ENCODE results near the gene EHBP1.

The EHBP1 gene

GRCh38 chr2:62797107-62797506 lies 91.6 kb downstream of the EHBP1 start:
- H3K79me2 ChIP-seq (ENCODE audit: insufficient read depth, low read length) = no peaks in the 10 kb centered on the region
- H3K4me1 ChIP-seq (ENCODE audit: insufficient read depth, low read length, severe bottlenecking) = peaks cover 7% of the 10 kb centered on the region

GRCh38 chr2:62800618-62801017 lies 95.1 kb downstream of the EHBP1 start:
- Histone ChIP-seq H3K36me3 (ENCODE audit: insufficient read depth, low read length) (no peaks in the 10 kb centered on the region), H3K9ac (ENCODE audit: low read length) (no peak overlapping the region), H3K27ac (ENCODE audit: low read depth, low read length, poor library complexity, severe bottlenecking) (no peak overlapping the region), H3K27me3 (ENCODE audit: insufficient read depth, low read length) (no peaks in the 10 kb centered on the region), H2AFZ (ENCODE audit: low read length) (no peak overlapping the region), H3K4me2 (ENCODE audit: low read length) (no peak overlapping the region), H3K9me2 (ENCODE audit: low read depth, low read length) (no peaks in the 10 kb centered on the region), H3F3A (ENCODE audit: insufficient read depth, low read length) (no peaks in the 10 kb centered on the region), H3K4me1 (ENCODE audit: insufficient read depth, low read length, severe bottlenecking) (no peaks in the 10 kb centered on the region), H3K79me2 (ENCODE audit: insufficient read depth, low read length) (no peaks in the 10 kb centered on the region), H3K9me3 (ENCODE audit: low read length) (no peaks in the 10 kb centered on the region), H3K4me3 (ENCODE audit: low read depth, low read length, poor library complexity, severe bottlenecking) (no peak overlapping the region), H4K20me1 (ENCODE audit: insufficient read depth, low read length) (no peaks in the 10 kb centered on the region)
- TF ChIP-seq CTCF (IDR thresholded peaks at IDR 0.05; ENCODE audit: low read length) (no peak), EZH2 (IDR thresholded peaks at IDR 0.05; ENCODE audit: borderline replicate concordance, low read length) (no peak)

More at GRCh38 chr2:62797107-62797506, 91.6 kb downstream of the EHBP1 start:
- Histone ChIP-seq H4K20me1 (ENCODE audit: insufficient read depth, low read length) (no peaks in the 10 kb centered on the region), H3K27ac (ENCODE audit: low read depth, low read length, poor library complexity, severe bottlenecking) (no peak overlapping the region), H2AFZ (ENCODE audit: low read length) (no peak overlapping the region), H3K9me3 (ENCODE audit: low read length) (no peaks in the 10 kb centered on the region), H3K4me3 (ENCODE audit: low read depth, low read length, poor library complexity, severe bottlenecking) (no peak overlapping the region), H3K27me3 (ENCODE audit: insufficient read depth, low read length) (no peaks in the 10 kb centered on the region), H3F3A (ENCODE audit: insufficient read depth, low read length) (no peaks in the 10 kb centered on the region), H3K9ac (ENCODE audit: low read length) (no peak overlapping the region), H3K9me2 (ENCODE audit: low read depth, low read length) (no peaks in the 10 kb centered on the region), H3K36me3 (ENCODE audit: insufficient read depth, low read length) (no peaks in the 10 kb centered on the region), H3K4me2 (ENCODE audit: low read length) (no peak overlapping the region)
- TF ChIP-seq CTCF (IDR thresholded peaks at IDR 0.05; ENCODE audit: low read length) = no peak
- no peak for TF ChIP-seq EZH2 (IDR thresholded peaks at IDR 0.05; ENCODE audit: borderline replicate concordance, low read length)

- TF ChIP-seq CTCF (IDR thresholded peaks at IDR 0.05; ENCODE audit: low read length) (no peak), EZH2 (IDR thresholded peaks at IDR 0.05; ENCODE audit: borderline replicate concordance, low read length) (no peak)
- Histone ChIP-seq H3K27me3 (ENCODE audit: insufficient read depth, low read length) (no peaks in the 10 kb centered on the region), H3K4me1 (ENCODE audit: insufficient read depth, low read length, severe bottlenecking) (no peaks in the 10 kb centered on the region)
These were observed 95.6 kb downstream of the EHBP1 start for GRCh38 chr2:62801110-62801509.

More at GRCh38 chr2:62801110-62801509, 95.6 kb downstream of the EHBP1 start:
- no peaks in the 10 kb centered on the region for H3K9me3 ChIP-seq (ENCODE audit: low read length)
- no peaks in the 10 kb centered on the region for H3K9me2 ChIP-seq (ENCODE audit: low read depth, low read length)
- no peaks in the 10 kb centered on the region for H4K20me1 ChIP-seq (ENCODE audit: insufficient read depth, low read length)
- no peak overlapping the region for H2AFZ ChIP-seq (ENCODE audit: low read length)
- no peaks in the 10 kb centered on the region for H3K79me2 ChIP-seq (ENCODE audit: insufficient read depth, low read length)
- H3K4me3 ChIP-seq (ENCODE audit: low read depth, low read length, poor library complexity, severe bottlenecking) = no peak overlapping the region
- no peak overlapping the region for H3K9ac ChIP-seq (ENCODE audit: low read length)
- H3F3A ChIP-seq (ENCODE audit: insufficient read depth, low read length) = no peaks in the 10 kb centered on the region
- H3K27ac ChIP-seq (ENCODE audit: low read depth, low read length, poor library complexity, severe bottlenecking) = no peak overlapping the region
- no peaks in the 10 kb centered on the region for H3K36me3 ChIP-seq (ENCODE audit: insufficient read depth, low read length)
- no peak overlapping the region for H3K4me2 ChIP-seq (ENCODE audit: low read length)
